T-helper 2 cell (primary cell): ENCODE measurements around the gene ASXL2.
A peak's percentile ranks its signal among the peaks of the same experiment; 100 is the strongest.
"Not testable (repeated sequence)": the region's sequence is repeated elsewhere in the genome, so short reads cannot be mapped to it uniquely, and the experiment has no call there.

ENCODE experiments used
- DNase-seq, 5 experiments: peaks; one replicate each; pipeline versions ENCODE4 v3.0.0 to v3.0.0-alpha.2; 2012 to 2022

Gene ASXL2

DNA sequence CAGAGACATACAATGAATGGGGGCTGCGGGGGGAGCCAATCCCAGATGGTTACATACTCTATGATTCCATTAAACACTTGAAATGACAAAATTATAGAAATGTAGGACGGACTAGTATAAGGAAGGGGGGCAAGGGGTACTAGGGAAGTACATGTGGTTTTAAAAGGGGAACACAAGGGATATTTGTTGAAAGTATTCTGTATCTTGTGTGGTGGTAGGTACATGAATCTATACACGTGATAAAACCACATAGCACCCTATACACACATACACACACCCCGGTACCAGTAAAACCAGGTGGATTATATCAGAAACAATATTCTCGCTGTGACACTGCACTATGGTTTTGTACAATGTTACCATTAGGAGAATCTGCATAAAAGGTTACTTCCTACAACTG is 45.4 kb downstream of the ASXL2 start:
- DNase-seq: no peak

DNA sequence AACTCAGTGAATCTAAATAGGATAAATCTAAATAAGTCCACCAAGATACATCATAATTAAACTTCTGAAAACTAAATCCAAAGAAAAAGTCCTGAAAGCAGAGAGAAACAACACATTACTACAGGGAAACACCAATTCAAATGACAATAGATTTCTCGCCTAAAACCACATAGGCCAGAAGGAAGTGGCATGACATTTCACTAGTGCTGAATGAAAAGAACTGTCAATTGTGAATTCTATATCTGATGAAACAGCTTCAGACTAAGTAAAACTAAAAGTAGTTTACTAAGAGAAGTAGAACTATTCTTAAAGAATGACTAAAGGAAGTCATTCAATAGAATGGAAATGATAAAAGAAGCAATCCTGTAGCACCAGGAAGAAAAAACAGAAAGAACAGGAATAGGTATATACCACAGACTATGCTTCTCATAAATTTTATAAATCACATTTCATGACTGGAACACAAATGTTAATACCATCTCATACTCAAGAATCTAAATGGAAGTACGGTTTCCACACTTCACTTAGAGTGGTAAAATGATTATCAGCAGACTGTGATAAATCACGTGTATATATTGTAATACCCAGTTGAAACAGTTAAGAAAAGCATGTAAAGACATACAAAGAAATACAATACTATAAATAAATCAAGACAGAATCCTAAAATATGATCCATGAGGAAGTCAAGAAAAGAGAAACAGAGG is 46.4 kb downstream of the ASXL2 start:
- DNase-seq: peak in 2 of 5 experiments; percentile 18 to 69

DNA sequence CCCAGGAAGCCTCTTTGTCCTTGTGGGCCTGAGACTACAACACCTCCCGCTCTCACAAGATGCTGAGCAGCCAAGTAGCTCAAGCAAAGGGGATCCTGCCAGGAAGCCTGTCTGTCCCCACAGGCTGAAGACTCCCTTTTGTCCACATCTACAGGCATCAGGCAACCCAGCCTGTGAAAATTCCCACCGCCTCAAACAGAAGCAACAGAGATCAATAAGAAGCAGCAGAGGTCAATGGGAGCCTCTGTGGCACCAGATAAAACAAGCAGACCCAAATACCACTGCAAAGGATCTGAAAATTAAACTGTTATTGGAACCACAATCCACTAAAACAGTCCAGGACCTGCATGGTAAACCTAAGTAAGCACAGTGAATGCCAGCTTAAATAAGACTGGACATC is 48.5 kb downstream of the ASXL2 start:
- no peak for DNase-seq

DNA sequence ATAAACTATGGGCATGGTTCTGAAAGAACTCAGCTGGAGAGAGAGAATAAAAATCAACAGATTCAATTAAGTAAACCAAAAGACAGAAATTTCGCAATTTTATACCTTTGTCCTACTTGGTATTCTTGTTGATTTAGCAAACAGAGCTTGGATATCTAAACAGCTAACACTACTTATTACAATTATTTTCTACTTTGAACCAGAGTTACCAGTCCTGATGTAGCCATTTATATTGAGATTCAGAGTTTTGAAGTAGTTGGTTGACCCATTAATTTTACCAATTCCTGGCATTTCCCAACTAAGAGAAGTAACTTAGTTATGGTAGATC is 48.9 kb downstream of the ASXL2 start:
- no peak for DNase-seq

DNA sequence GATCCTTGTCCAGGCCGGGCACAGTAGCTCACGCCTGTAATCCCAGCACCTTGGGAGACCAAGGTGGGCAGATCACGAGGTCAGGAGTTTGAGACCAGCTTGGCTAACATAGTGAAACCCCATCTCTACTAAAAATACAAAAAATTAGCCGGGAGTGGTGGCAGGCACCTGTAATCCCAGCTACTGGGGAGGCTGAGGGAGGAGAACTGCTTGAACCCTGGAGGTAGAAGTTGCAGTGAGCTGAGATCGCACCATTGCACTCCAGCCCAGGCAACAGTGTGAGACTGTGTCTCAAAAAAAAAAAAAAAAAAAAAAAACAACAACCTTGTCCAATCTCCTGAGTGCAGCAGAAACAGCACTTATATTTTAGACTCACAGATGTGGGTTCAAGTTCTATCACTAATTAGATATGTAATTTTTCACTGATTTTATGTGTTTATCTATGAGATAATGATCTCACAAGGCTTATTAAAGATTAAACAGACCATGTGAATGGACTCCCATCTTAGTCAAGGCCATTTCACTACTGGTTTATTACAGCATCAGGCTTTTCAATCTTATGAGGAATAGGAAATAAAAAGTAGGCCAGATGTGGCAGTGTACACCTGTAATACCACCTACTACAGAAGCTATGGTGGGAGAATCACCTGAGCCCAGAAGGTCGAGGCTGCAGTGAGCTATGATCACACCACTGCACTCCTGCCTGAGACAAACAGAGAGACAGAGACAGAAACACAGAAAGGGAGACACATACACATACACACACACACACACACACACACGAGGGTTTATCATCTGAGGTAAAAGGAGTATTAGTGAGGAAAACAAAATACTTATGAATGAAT is 49.5 kb downstream of the ASXL2 start:
- not testable (repeated sequence) for DNase-seq

DNA sequence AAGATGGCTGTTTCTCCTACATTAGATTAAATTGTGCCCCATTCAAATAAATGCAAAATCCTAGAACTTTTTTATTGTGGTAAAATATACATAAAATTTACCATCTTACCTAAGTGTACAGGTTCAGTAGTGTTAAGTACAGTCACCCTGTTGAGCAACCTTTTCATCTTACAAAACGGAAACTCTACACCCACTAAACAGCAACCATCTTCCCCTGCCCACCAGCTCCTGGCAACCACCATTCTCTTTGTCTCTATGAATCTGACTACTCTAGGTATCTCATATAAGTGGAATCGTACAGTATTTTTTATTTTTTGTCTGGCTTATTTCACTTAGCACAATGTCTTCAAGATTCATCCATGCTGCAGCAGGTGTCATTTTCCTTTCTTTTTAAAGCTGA is 53.0 kb downstream of the ASXL2 start:
- peak in 3 of 5 experiments; percentile 15 to 66 (median 34) for DNase-seq

DNA sequence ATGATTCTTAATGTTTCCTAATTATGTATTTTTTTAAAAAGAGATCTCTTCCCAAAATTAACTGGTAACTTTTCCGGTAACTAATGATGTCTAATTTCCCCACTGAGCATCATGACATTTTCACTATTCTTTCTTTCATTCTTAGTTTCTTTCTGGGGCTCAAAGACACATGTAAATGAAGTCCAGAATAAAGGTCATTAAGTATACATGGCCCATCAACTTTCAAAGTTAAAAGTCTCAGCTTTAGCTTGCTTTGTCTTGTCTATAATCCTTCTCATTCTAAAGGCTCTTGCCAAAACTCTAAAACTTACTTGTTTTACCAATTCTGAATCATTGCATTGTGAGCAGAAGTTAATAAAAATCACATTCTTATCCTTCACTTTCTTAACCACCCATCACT is 53.6 kb downstream of the ASXL2 start:
- DNase-seq: no peak

DNA sequence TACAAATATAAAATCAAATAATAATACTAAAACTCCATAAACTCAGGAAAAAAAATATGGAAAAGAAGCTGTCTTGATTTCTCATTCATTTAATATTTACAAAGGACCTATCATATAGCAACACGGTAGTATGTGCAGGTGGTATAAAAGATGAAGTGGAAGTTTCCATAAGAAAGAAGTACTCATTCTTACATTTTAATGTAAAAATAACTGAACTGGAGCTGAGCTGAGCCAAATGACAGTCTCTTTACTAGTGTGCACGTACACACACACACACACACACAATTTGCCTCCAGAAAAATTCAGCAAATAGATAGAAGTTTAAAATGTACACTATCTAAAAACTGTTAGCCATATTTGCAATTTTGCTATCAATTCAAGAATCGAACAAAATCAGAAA is 54.1 kb downstream of the ASXL2 start:
- no peak for DNase-seq

DNA sequence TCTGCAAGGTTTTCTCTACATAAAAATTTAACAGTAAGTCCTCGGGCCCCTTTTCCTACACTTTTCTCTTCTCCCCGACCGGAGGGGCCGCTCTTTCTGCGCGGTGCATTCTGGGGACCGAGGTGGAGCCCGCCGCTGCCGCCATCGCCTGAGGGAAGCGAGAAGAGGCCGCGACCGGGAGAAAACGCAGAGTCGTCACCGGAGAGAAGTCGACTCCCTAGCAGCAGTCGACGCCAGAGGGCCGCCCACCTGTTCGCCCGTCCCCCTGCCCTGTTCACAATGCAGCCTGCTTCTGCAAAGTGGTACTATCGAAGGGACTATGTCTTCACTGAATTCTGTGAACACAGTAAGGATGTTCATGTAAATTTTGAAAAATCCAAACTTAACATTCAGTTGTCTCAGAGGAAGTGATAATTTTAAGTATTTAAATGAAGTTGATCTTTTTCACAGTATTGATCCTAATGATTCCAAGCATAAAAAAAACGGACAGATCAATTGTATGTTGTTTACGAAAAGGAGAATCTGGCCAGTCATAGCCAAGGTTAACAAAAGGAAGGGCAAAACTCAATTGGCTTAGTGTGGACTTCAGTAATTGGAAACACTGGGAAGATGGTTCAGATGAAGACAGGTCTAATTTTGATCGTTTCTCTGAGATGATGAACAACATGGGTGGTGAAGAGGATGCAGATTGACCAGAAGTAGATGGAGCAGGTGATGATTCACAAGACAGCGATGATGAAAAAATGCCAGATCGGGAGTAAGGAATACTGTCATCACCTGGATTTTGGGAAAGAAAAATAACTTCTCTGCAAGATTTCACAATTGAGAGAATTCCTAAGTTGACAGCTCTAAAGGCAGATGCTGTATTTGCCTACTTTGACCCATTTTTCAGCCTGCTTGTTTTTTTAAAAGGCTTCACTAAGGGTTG is 55.8 kb downstream of the ASXL2 start:
- DNase-seq: peak; percentile 14 to 63 (median 33)

DNA sequence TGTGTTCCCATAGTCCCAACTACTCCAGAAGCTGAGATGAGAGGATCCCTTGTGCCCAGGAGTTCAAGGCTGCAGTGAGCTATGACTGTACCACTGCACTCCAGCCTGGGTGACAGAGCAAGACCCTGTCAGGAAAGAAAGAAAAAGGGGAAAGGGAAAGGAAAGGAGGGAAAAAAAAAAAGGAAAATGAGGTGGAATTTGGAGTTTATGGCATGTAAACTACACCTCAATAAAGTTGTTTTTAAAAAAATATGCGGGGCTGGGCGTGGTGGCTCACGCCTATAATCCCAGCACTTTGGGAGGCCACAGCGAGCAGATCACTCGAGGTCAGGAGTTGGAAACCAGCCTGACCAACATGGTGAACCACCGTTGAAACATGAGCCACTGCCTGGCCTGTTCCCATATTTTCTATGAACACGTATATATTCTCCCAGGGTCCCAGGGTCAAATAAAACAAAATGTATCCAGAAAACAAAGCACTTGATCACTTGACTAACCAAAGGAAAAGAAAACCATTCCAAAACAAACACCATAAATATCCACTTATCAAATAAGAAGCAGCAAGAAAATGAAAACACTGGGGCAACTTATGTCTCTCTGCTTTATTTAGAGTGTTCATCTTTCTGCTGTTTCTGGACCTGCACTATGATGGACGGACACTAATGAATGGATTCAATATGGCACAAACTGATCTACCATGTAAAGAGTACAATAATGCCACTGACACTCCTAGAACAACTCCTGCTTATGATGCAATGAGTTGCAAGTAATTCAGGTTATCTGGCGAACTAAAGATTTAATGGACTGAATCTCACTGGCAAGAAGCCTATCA is 56.8 kb downstream of the ASXL2 start:
- DNase-seq: no peak

DNA sequence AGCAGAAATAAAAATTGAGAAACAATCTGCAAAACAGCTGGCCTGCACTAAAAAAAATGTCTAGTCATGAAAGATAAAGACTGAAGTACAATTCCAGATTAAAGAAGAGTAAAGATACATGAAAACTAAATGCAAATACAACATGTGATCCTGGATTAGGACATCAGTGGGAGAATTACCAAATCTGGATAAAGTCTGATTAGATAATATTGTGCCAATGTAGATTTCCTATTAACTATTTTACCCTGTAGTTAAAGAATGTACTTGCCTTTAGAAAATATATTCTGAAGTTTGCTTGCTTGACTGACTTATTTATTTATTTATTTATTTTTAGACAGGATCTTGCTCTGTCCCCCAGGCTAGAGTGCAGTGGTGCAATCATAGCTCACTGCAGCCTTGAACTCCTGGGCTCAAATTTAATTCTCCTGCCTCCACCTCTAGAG is 58.7 kb downstream of the ASXL2 start:
- DNase-seq: no peak

DNA sequence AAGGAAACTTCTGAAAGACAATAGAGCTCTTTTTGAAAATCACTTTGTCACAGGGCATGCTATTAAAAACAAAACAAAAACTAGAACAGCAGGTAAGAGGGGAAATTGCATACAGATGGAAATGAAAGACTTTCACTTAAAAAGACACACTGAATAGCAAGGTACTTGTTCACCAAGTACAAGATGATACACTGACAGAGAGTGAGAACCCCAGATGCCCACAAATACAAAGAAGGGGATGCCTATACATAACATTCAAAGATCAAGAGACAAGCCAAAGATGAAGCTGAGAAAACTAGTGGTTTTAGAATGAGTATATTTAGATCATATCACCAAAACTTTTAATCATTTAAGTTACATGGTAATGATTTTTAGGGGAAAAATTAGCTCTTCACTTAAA is 60.7 kb downstream of the ASXL2 start:
- DNase-seq: peak in 1 of 5 experiments; percentile 92

DNA sequence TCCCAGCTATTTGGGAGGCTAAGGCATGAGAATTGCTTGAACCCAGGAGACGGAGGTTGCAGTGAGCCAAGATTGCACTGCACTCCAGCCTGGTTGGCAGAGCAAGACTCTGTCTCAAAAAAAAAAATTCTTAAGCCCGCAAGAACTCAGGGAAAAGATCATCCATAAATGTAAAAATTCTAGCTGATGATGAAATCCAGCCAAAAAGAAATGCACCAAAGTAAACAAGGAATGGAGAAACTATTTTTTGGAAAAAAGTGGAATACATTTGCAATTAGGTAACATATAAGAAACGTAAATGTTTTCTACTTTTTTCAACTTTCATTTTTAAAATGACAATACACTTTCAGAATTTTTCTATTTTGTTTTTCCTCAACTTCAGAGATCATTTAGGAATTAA is 61.3 kb downstream of the ASXL2 start:
- no peak for DNase-seq

DNA sequence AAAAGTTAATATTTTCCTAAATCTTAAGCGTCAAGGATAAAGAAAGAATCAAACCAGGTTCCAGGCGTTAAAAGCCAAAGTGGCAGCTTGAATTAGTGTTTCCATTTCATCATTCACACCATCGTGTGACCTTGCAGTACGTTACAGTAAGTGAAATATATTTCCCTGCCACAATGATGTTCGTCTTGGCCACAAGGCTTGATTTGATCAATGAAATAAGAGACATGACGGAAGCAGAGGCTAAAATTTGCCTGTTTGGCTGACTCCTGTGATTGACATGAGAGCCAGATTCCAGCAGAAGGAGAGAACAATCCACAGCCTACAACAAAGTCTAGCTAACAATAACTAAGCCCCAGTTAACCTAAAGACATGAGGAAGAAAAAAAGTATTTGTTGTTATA is 62.0 kb downstream of the ASXL2 start:
- no peak for DNase-seq

DNA sequence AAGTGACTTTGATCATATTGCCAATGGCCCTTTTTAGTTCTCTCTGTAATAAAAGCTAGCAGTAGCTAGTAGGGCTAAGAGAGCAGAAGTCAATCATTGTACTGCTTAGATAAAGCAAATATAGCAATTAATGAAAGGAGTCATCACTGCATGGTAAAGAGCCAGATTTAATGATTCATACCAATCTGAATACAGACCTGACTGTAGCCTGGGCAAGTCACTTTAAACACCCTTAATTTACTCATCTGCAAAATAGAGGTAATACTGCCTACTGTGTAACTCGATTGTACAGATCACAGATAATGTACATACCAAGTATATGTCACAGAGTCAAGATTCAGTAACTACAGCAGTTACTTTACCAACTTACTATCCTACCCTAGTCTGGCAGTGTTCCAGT is 63.6 kb downstream of the ASXL2 start:
- no peak for DNase-seq

DNA sequence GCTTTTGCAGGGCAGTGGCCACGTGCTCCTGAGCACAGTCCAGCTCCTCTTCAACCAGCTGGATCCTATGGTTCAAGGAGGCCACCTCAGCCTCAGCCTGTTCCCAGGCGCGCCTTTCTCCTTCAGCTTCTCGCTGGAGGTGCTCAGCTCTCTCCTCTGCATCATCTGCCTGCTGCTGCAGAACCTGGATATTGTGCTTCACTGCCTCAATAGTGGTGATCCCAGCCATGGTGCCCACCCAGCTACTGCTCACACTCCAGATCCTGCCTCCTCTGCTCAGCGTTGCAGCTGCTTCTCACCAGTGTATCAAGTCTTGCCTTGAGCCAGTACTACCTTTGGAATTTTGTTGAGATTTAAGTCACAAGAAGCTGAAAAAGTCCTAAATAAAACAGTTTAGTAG is 67.9 kb downstream of the ASXL2 start:
- no peak for DNase-seq

DNA sequence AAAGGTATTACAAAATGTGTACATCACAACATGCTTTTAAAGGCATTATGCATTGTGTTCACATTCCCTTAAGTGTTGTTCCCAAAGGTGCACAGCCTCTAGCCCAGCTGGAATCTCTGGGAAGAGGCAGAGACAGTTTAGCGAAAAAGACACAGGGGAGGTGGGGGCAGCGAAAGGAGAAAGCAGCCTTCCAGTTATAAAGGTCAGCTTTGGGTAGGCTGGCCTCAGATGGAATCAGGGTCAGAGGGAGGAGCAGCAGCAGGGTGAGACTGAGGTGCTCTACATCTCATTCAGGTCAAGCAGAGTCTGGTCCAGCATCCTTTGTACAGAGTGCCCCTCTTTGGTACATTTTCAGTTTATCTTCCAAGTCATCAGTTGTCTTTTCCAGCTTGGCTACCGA is 68.6 kb downstream of the ASXL2 start:
- no peak for DNase-seq

DNA sequence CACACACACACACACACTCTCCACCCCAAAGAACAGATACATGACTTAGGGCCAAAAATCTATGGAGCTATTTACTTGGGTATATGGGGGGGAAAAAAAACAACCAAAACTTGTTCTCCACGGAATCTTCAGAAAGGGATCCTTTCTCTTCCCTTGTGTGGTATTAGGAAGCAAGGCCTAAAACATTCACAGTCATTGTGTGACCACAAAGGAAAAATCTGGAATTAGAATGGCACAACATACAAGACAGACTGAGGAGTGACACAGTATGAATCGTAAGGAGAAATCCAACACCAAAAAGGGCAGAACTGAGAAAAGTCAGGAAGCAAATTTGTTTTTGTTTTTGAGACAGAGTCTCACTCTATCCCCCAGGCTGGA is 70.3 kb downstream of the ASXL2 start:
- DNase-seq: no peak

DNA sequence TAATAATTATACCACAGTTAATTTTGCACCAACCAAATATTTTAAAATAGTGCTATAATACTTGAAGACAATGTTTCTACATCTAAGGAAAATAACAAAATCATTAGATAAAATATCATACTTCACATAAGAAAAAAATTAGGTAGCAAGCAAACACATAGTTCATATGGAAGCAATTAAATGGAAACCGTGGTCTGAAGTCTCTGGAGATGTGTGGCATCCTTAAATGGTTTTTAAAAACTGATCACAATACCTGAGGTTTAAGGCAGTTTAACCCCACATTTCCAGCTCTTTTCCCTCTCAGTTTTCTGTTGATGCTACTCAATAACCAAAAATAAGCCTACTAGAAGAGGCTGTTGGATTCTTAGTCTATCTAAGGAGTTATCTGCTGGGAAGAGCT is 71.3 kb downstream of the ASXL2 start:
- DNase-seq: no peak

DNA sequence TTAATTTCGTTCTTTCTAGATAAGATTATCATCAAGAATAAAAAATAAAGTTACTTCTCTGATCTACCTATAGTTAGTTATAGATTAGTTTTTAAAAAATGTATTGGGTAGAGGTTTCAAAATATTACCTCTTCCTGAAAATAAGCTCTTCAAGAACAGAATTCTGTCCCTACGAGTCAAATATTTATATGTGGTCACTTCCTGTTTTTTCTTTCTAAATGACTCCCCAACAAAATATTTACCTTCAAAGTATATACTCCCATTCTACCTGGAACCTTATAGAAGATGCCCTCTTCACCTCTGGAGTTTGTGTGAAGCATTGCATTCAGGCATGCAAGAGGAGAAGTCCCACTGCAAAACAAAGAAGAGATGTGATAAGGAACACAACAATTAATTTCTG is 72.3 kb downstream of the ASXL2 start:
- DNase-seq: no peak

DNA sequence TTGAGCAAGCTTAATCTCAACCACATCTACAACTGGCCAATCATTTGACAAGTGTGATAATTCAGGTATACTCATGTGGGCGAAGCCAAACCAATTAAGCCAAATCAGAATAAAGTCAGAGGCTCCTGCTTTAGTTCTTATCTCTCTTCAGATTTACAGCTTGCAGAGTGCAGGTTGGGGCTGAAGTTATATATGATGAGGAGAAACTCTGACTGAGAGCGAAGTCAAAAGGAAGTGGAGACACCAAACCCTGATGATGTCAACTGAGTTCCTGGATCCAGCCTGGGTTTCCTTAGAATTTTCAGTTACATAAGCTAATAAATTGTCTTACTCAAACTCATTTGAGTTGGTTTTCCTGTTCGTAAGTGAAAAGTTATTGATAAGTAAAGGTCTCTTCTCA is 73.9 kb downstream of the ASXL2 start:
- peak in 1 of 5 experiments; percentile 43 for DNase-seq

DNA sequence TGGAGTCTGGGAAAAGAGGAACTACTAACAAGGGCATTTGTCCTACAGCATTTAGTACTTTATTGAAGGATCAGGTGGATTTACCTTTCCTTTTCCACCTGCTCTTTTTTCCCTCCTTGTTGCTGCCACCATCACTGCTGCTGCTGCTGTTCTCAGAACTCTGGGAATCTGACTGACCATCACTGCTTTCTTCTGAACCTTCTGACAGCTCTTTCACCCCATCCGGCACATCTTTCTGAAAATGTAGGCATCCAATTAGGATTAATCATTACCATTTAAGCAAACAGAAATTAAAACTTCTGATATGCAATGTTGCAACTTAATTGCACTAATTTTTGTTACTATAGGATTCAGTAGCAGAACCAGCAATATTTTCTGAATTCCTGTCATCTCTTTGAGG is 79.0 kb downstream of the ASXL2 start:
- no peak for DNase-seq
